Stimulated activated CD8-positive, alpha-beta memory T cell treated with anti-CD3 and anti-CD28 coated beads, Interleukin-7, amount 100 ng/mL, for 4 hours (primary cell): Measurements from ENCODE around the gene MITF.

Experiments
- DNase-seq, 2 donors: peaks; one replicate each; pipeline ENCODE4 v3.0.0-alpha.2; 2020; ENCODE audit warnings: low read depth in 2 of 2

The MITF gene

GRCh38 chr3:69838217-69838616, 99.0 kb downstream of the MITF start:
- no peak for DNase-seq

DNA sequence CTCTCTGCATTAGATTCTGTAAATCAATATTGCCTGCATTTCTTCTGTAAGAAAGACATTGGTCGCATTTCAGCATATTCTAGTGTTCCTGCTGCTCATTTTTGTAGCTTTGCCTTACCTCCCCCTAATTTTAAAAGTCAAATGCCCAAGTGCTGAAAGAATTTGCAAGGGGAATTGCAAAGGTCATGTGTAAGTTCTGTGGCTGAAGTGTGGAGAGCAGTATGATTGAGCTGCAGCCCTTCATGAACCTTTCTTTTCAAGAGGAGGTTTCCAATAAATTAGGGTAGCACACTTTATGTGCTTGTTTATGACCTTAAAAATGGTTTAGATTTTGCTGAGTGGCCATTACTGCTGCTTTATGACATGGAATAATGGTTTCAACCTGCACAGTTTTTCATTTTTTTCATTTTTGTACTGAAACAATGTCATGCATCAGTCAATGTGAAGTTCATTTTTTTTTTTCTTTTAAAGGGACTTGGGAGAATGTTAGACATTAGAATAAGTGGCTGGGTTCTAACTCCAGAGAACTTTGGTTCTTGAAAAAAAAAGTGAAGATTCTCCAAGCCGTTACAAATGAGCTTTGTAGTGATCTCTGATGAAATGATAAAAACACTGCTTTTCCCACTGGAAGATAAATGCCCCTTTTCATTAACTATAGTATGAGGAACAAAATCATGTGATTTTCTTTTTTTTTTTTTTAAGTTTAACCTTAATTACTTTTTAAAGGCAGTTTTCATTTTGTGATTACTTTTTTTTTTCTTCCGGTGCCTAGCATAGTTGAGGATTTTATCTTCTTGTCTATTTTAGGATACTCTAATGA, 99.6 kb downstream of the MITF start:
- DNase-seq: no peak

DNA sequence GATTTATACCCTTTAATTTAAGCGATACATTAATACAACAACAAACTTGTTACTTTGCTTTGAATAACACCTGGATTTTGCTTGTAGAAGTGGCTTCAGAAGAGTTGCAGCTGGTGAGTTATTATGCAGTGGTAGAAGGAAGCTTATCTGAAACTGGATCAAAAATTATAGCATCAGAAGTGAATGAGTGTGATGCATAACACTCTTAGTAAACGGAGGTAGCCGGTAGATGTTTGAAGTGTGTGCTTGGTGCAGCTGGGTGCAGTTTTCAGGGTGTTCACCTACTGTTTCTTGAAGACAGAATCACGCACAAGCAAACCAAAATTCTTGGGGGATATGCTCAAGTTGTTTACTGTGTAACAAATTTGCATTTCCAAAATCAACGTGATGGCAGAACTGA, 103.1 kb downstream of the MITF start:
- DNase-seq: no peak

- no peak for DNase-seq
Observed at GRCh38 chr3:69842789-69843188, 103.5 kb downstream of the MITF start.

DNA sequence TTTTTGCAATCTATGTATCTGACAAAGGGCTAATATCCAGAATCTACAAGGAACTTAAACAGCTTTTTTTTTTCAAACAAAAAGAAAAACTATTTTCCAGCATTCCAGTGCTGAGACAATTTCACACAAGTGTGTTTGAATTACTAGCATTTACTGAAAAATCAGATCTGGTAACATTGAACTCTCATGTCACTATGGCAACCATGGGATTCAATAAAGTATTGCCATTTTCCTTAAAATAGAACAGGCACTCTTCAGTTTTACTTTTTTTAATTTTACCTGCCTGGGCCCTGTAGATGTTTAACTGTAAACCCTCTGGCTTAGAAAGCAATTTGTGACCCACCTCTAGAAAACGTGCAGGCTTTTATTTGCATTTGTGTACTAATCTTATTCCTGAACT, 105.4 kb downstream of the MITF start:
- DNase-seq: no peak

- no peak for DNase-seq
Observed at GRCh38 chr3:69847303-69847702, 108.0 kb downstream of the MITF start.

- no peak for DNase-seq
Observed at GRCh38 chr3:69848113-69848512, 108.8 kb downstream of the MITF start.

DNA sequence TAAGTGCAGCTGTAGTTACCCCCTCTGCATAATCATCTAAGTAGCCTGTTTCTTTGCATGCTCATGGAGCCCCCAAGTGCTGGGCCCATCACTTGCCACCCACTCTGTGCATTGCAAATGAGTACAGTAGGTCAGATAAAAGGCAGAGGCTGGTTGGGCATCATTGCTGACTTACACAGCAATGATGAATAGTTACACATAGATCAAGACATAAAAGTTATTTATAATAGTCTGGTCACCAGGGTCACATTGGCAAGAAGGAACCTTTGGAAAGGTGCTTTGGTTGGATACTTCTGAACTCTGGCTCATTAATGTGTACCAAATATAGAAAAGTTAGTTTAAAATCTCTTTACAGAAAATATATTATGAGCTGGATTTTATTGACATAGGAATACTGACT, 111.6 kb downstream of the MITF start:
- DNase-seq: no peak

DNA sequence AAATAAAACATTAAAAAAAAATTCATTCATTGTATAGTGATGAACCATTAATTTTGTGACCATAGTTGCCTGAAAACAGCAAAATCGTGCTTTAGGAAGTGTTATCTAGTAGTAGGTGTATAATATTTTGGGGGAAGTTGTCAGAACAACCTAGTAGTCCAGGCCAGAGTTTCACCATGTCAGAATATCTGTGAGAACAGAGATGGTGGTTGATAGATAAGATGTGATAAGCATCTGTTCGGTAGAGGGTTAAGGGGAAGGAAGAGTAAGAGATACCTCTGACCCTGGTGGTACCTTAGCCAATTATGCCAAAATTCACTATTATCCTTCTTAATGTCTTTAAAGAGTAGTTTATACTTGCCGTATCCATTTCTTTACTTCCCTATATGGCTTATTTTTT, 113.8 kb downstream of the MITF start:
- no peak for DNase-seq

- no peak for DNase-seq
Observed at GRCh38 chr3:69855436-69856162, 116.3 kb downstream of the MITF start.

- no peak for DNase-seq
Observed at GRCh38 chr3:69856965-69857705, 117.9 kb downstream of the MITF start.

DNA sequence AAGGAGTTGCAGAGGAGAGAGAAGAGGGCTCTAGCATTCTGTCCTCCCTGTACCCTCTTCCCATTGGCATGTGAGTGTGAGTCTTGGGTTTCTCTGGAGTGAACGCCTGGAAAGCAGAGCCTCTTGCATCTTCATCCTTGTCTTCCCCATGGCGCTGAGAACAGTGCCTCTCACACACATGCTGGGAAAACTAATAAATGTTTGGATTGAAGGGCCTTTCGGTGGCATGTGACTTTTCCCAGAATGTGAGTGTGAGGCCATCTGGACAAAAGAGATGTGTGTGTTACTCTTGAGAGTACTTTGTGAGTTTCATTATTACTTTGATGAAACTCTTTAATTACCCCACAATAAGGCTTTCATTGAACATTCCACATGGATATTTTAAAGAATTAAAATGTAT, 122.3 kb downstream of the MITF start:
- DNase-seq: no peak

DNA sequence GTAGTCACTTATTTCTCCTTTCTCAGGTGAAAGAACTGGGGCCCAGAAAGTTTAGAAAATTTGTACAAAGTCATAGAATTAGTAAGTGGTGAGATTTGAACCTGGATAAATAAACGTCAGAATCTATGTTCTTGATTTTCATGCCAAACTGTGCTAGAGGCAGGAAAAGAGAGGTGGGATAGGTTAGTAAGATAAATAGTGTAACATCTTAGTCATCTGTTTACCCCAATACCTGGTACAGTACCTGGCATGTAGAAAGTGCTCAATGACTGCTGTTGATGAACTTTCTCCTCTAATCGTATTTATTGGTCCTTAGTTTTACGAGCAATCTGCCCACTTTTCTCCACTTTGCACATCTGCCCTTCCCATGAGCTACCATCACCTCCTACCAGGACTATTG, 124.9 kb downstream of the MITF start:
- no peak for DNase-seq

DNA sequence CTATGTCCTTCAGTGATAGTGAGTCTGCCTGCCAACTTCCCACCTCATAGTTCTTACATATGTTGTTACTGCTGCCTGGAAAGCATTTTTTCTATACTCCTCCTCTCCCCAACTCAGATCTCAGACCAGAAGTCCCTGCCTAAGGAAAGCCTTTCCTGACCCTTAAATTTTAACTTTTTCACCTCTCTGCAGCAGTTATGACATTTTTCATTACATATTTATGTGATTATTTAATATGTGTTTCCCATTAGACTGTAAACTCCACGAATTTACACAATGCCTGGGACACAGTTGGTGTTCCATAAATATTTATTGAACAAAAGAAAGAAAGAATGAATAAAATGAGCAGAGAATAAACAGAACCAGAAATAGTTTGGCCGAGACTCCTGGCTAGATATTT, 125.5 kb downstream of the MITF start:
- DNase-seq: no peak

DNA sequence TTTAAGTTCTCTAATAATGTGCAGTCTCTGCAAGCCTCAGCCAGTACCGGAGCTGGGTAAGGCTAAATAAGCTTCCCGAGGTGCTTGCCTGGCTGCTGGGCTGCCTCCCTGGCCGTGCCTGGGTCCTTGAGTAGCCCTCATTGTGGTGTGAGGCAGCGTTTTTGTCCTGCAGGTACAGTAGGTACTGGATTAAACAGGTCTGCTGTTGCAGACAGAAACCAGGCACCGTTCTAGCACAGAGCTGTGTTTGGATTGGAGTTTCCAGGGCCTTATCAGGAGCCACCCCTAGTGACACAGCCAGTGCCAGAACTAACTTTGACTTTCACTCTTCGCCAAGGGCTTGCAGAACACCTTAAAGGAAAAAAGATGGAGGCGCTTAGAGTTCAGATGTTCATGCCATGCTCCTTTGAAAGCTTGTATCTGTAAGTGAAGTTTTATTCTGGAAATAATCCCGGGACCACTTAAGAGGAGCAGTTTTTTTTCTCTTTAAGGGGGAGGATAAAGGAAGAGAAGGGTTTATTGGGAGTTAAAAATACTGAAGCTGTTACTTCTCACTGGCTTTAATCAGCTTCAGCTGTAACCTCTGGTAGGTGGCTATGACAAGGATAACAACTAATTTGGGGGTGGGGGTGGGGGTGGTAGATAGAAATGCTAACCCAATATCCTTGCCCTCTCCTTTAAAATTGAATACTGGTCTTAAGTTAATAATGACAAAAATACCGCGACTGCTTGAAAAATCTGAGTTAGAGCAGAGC, 126.8 kb downstream of the MITF start:
- DNase-seq: no peak

DNA sequence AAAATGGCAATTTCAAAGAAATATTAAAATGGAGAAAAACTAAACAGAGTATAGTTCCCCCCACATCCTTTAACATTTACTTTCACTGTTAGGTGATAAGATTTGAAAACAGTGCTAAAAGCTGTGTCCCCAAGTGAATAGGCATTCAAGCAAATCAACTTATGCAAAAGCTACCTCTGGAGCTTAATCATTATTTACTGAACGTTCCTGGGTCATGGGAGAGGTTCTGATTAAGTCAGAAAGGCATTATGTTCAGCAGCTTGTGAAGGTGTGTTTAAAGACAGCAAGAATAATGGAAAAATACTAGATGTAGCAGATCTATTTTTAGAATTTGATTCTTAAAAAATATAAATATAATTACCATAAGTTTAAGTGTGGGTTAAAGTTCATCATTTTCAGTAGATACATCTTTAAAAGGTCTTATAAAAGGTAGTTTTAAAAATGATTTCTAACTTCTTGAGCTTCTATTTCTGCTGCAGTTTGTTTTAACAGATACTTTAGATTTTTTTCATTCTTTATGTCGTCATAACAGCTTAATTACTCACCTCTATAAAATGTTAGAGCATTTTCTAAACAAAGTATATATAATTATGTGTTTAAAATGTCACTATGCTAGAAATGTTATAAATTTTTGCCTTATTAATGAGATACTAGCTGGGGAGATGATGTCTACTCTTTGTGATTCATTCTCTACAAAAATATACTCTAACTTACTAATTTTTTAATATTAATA, 127.9 kb downstream of the MITF start:
- DNase-seq: no peak

GRCh38 chr3:69867941-69868505, 128.8 kb downstream of the MITF start:
- no peak for DNase-seq

DNA sequence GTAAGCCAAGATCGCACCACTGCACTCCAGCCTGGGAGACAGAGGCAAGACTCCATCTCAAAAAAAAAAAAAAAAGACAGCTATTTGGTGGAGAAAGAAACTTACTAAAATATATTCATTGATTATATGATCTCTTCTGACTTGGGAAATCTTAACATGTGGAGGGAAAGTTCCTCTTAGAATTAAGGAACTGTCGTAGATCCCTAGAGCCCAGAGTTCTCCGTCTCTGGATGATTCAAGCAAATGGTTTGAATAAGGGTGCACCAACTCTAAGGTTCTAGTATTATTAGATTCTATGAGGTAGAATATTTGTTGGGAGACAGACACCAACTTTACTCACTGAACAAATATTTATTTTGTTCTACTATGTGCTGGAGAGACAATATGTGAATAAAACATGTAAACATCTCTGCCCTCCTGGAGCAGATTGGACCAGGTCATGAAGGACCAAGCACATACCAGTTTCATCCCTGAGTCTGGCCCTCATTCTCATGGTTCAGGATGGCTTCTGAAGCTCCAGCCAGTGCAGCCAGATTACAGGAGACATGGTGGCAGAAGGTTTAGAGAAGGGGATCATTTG, 129.7 kb downstream of the MITF start:
- no peak for DNase-seq

DNA sequence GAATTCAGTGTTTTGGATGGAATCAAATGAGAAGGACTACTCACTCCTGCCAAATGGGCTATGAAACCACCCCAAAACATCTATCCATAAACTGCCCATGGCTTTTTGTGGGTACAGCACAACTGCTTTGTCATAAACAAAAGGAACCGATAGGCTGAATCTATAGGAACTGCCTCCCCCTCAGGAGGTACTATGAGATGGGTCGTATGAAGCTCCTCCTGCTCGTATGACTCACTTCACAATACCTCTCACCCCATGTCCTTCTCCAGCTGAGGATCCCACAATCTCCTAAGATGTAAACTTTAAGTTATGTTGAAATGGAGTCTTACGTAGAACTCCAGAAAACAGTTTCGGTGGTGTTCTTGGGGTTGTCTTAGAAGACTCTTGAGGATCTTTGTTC, 130.4 kb downstream of the MITF start:
- no peak for DNase-seq

GRCh38 chr3:69871251-69871650, 132.0 kb downstream of the MITF start:
- DNase-seq: no peak

DNA sequence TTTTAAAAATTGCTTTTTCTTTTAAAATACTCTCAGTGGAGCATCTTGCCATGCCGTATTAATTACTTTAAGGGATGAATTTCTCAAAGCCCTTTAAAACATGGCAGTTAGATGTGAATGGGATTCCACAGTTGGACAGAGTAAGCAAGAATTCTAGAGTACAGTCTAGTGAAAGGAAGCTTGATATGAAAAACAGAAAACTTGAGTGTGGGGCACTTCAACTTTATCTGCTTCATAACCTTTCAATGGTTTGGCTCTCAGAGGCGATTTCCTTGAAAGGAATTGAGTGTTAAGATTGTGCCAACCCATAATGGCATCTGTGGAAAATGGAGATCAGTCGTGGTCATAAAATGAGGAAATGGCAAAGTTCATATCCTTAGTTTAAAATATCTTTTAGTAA, 132.6 kb downstream of the MITF start:
- DNase-seq: no peak
